SJSA1 (cell line): ENCODE data around the gene ATOX1. TPM values are rescaled to one million over a fixed set of nuclear protein-coding genes. Genes with fewer than 3 reads are reported as not detected.

ENCODE experiments used
- DNase-seq, 2 experiments: peaks; one replicate each; pipeline ENCODE4 v3.0.0-alpha.2; 2015 to 2020; ENCODE audit warnings: low spot score in 2 of 2, low read depth in 1 of 2
- H3K27ac ChIP-seq: fragments of 250-450 bp; sonication (Bioruptor Pico); 2 replicates; pipeline ENCODE4 v1.5.1; 2020; ENCODE audit warnings: mild to moderate bottlenecking, moderate library complexity
- H3K27me3 ChIP-seq: fragments of 250-450 bp; sonication (Bioruptor Pico); replicated peaks from 2 replicates; pipeline ENCODE4 v1.5.1; 2020; ENCODE audit warnings: mild to moderate bottlenecking, moderate library complexity
- H3K36me3 ChIP-seq: fragments of 250-450 bp; sonication (Bioruptor Pico); 2 replicates; pipeline ENCODE4 v1.5.1; 2020; ENCODE audit warnings: mild to moderate bottlenecking
- H3K4me1 ChIP-seq: fragments of 250-450 bp; sonication (Bioruptor Pico); replicated peaks from 2 replicates; pipeline ENCODE4 v1.6.1; 2021; ENCODE audit warnings: mild to moderate bottlenecking
- H3K4me3 ChIP-seq: fragments of 250-450 bp; sonication (Bioruptor Pico); 2 replicates; pipeline ENCODE4 v1.5.1; 2020; ENCODE audit warnings: mild to moderate bottlenecking
- H3K9me3 ChIP-seq: fragments of 250-450 bp; sonication (Bioruptor Pico); replicated peaks from 2 replicates; pipeline ENCODE4 v1.5.1; 2020; ENCODE audit warnings: mild to moderate bottlenecking
- total RNA-seq: library from RNA; depleted of rRNA; stranded (reverse); fragments of >200 nt; shearing (Covaris generic); gene quantifications from 2 replicates; pipeline ENCODE4 v1.2.3, GENCODE V29; 2014

Gene ATOX1
- total RNA-seq, 1 experiment from 2014 or later = 124 TPM

GRCh38 chr5:151751091-151751490 lies 7.3 kb downstream of the ATOX1 start:
- Histone ChIP-seq H3K9me3 (no peaks in the 10 kb centered on the region), H3K4me1 (peaks cover 3% of the 10 kb centered on the region), H3K27ac (no peak overlapping the region), H3K27me3 (no peaks in the 10 kb centered on the region), H3K36me3 (peaks cover 46% of the 10 kb centered on the region), H3K4me3 (no peak overlapping the region)
- DNase-seq = no peak

- H3K27me3 ChIP-seq = no peaks in the 10 kb centered on the region
These were observed 8.3 kb downstream of the ATOX1 start for GRCh38 chr5:151750121-151750520.

GRCh38 chr5:151745071-151745705 lies 13.2 kb downstream of the ATOX1 start:
- DNase-seq = peak; percentile 94
- peaks cover 62% of the 10 kb centered on the region for H3K4me1 ChIP-seq
- no peak overlapping the region for H3K4me3 ChIP-seq
- peaks cover 48% of the 10 kb centered on the region for H3K36me3 ChIP-seq
- H3K9me3 ChIP-seq = no peaks in the 10 kb centered on the region
- peak overlapping the region; percentile 53 for H3K27ac ChIP-seq
- no peaks in the 10 kb centered on the region for H3K27me3 ChIP-seq

More at GRCh38 chr5:151750121-151750520, 8.3 kb downstream of the ATOX1 start:
- H3K9me3 ChIP-seq = no peaks in the 10 kb centered on the region
- no peak for DNase-seq
- no peak overlapping the region for H3K27ac ChIP-seq
- no peak overlapping the region for H3K4me3 ChIP-seq
- H3K36me3 ChIP-seq = peaks cover 52% of the 10 kb centered on the region
- peaks cover 12% of the 10 kb centered on the region for H3K4me1 ChIP-seq

GRCh38 chr5:151743530-151743929 lies 14.9 kb downstream of the ATOX1 start:
- no peaks in the 10 kb centered on the region for H3K27me3 ChIP-seq
- peaks cover 78% of the 10 kb centered on the region for H3K4me1 ChIP-seq
- H3K36me3 ChIP-seq = peaks cover 42% of the 10 kb centered on the region
- no peak for DNase-seq
- H3K9me3 ChIP-seq = no peaks in the 10 kb centered on the region
- no peak overlapping the region for H3K4me3 ChIP-seq
- H3K27ac ChIP-seq = peak overlapping the region; percentile 4; the same call in 1 of the 2 replicates

- peak overlapping the region; percentile 98; the same call in 1 of the 2 replicates for H3K27ac ChIP-seq
- no peak overlapping the region for H3K4me3 ChIP-seq
- peaks cover 36% of the 10 kb centered on the region for H3K36me3 ChIP-seq
- no peaks in the 10 kb centered on the region for H3K9me3 ChIP-seq
- peaks cover 85% of the 10 kb centered on the region for H3K4me1 ChIP-seq
- H3K27me3 ChIP-seq = no peaks in the 10 kb centered on the region
- DNase-seq = peak; percentile 83 to 84
These were observed 15.5 kb downstream of the ATOX1 start for GRCh38 chr5:151742870-151743294.

GRCh38 chr5:151741678-151742423 lies 16.6 kb downstream of the ATOX1 start:
- peak; percentile 76 to 85 for DNase-seq
- H3K4me3 ChIP-seq = no peak overlapping the region
- no peaks in the 10 kb centered on the region for H3K27me3 ChIP-seq
- H3K9me3 ChIP-seq = no peaks in the 10 kb centered on the region
- H3K4me1 ChIP-seq = peaks cover 89% of the 10 kb centered on the region
- peaks cover 34% of the 10 kb centered on the region for H3K36me3 ChIP-seq
- H3K27ac ChIP-seq = peak overlapping the region; percentile 98

GRCh38 chr5:151740958-151741373 lies 17.5 kb downstream of the ATOX1 start:
- Histone ChIP-seq H3K27ac (peak overlapping the region; percentile 98), H3K27me3 (no peaks in the 10 kb centered on the region), H3K4me1 (peaks cover 85% of the 10 kb centered on the region), H3K4me3 (no peak overlapping the region), H3K9me3 (no peaks in the 10 kb centered on the region), H3K36me3 (peaks cover 27% of the 10 kb centered on the region)
- DNase-seq = peak in 1 of 2 experiments; percentile 95

- Histone ChIP-seq H3K36me3 (peaks cover 23% of the 10 kb centered on the region), H3K27ac (peak overlapping the region; percentile 98), H3K9me3 (no peaks in the 10 kb centered on the region), H3K27me3 (no peaks in the 10 kb centered on the region), H3K4me1 (peaks cover 80% of the 10 kb centered on the region), H3K4me3 (no peak overlapping the region)
- peak; percentile 87 to 98 for DNase-seq
These were observed 18.0 kb downstream of the ATOX1 start for GRCh38 chr5:151740336-151740942.

GRCh38 chr5:151739939-151740335 lies 18.5 kb downstream of the ATOX1 start:
- no peaks in the 10 kb centered on the region for H3K27me3 ChIP-seq
- DNase-seq = peak; percentile 92 to 98
- H3K27ac ChIP-seq = peak overlapping the region; percentile 98
- peaks cover 75% of the 10 kb centered on the region for H3K4me1 ChIP-seq
- no peak overlapping the region for H3K4me3 ChIP-seq
- H3K9me3 ChIP-seq = no peaks in the 10 kb centered on the region
- H3K36me3 ChIP-seq = peaks cover 23% of the 10 kb centered on the region

GRCh38 chr5:151739395-151739794 lies 19.0 kb downstream of the ATOX1 start:
- DNase-seq = no peak
- H3K27me3 ChIP-seq = no peaks in the 10 kb centered on the region
- H3K4me1 ChIP-seq = peaks cover 70% of the 10 kb centered on the region
- H3K4me3 ChIP-seq = no peak overlapping the region
- H3K9me3 ChIP-seq = no peaks in the 10 kb centered on the region
- H3K27ac ChIP-seq = peak overlapping the region; percentile 98
- peaks cover 19% of the 10 kb centered on the region for H3K36me3 ChIP-seq

GRCh38 chr5:151738125-151738848 lies 20.1 kb downstream of the ATOX1 start:
- H3K27me3 ChIP-seq = no peaks in the 10 kb centered on the region
- H3K27ac ChIP-seq = peak overlapping the region; percentile 98
- peak in 1 of 2 experiments; percentile 25 for DNase-seq
- no peaks in the 10 kb centered on the region for H3K9me3 ChIP-seq
- no peak overlapping the region for H3K4me3 ChIP-seq
- peaks cover 11% of the 10 kb centered on the region for H3K36me3 ChIP-seq
- peaks cover 59% of the 10 kb centered on the region for H3K4me1 ChIP-seq

- H3K4me3 ChIP-seq = no peak overlapping the region
- DNase-seq = no peak
- no peaks in the 10 kb centered on the region for H3K27me3 ChIP-seq
- peaks cover 3% of the 10 kb centered on the region for H3K36me3 ChIP-seq
- H3K4me1 ChIP-seq = peaks cover 50% of the 10 kb centered on the region
- no peak overlapping the region for H3K27ac ChIP-seq
- H3K9me3 ChIP-seq = no peaks in the 10 kb centered on the region
These were observed 21.0 kb downstream of the ATOX1 start for GRCh38 chr5:151737431-151737830.

GRCh38 chr5:151735646-151736045 lies 22.8 kb downstream of the ATOX1 start:
- Histone ChIP-seq H3K27ac (no peak overlapping the region), H3K27me3 (no peaks in the 10 kb centered on the region), H3K4me1 (peaks cover 32% of the 10 kb centered on the region), H3K9me3 (0 out of 2 replicates have a peak, but pooled peaks cover 3% of the 10 kb centered on the region), H3K4me3 (no peak overlapping the region), H3K36me3 (no peaks in the 10 kb centered on the region)
- no peak for DNase-seq
